ENCODE measurements around the gene AGBL3. TPM values are rescaled to one million over a fixed set of nuclear protein-coding genes. Genes with fewer than 3 reads are reported as not detected.

Gene AGBL3
- polyA plus RNA-seq, 3 donors, result 0.03 to 0.20 (median 0.12) TPM

DNA sequence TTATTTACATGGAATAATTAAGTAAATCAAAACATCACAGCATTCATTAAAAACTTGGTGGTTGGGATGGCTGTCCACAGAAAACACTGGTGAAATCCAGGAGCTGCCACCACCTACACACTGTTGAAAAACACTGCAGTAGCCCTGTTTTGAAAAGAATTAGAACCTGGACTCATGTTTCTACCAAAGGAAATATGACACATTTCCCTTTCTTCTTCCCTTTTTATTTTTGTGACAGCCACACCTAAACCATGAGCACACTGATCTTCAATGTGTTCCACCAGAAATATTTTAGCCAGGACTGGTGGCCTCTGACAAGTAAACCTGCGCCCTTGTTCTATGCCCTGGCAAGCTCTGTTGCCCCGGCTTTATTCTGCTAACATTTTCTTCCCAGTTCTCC lies 164.8 kb downstream of the AGBL3 start:
- Histone ChIP-seq H4K20me1 (ENCODE audit: insufficient read depth, low read length) (no peaks in the 10 kb centered on the region), H2AFZ (ENCODE audit: insufficient read depth, low read depth, low read length, poor library complexity, severe bottlenecking) (no peak overlapping the region), H3K27ac (ENCODE audit: low read depth in 1 of 2, low read length in 2 of 2) (peak overlapping the region; percentile 88 to 99), H3K36me3 (replicated peaks in 1 of 2; ENCODE audit: control insufficient read depth in 1 of 2, insufficient read depth in 2 of 2, low read length in 2 of 2) (peaks cover 0 to 8% of the 10 kb centered on the region in 2 donors), H3K9ac (ENCODE audit: insufficient read depth, low read length, poor library complexity, severe bottlenecking) (peak overlapping the region; percentile 75), H3K9me3 (replicated peaks in 1 of 2; ENCODE audit: control insufficient read depth in 1 of 2, insufficient read depth in 1 of 2, low read length in 2 of 2) (peaks cover 5 to 8% of the 10 kb centered on the region in 2 donors), H3K27me3 (ENCODE audit: control insufficient read depth in 2 of 2, insufficient read depth in 2 of 2, low read length in 2 of 2) (no peaks in the 10 kb centered on the region), H3K4me2 (replicated peaks; ENCODE audit: extremely low read depth, low read length, poor library complexity, severe bottlenecking) (peak overlapping the region; percentile 77), H3K4me1 (ENCODE audit: control insufficient read depth in 1 of 2, insufficient read depth in 2 of 2, low read length in 2 of 2) (peaks cover 52 to 60% of the 10 kb centered on the region in 2 donors), H3K79me2 (ENCODE audit: insufficient read depth, low read length) (peaks cover 67% of the 10 kb centered on the region), H3K4me3 (replicated peaks in 1 of 3; ENCODE audit: low read depth in 2 of 3, low read length in 3 of 3) (peak overlapping the region in 1 of 3 experiments; percentile 81)
- Mint-ChIP-seq H3K4me1 (peaks cover 63% of the 10 kb centered on the region), H3K36me3 (peaks cover 27 to 45% of the 10 kb centered on the region in 2 donors), H3K4me3 (peak overlapping the region; percentile 88 to 96), H3K27ac (peak overlapping the region; percentile 99 to 100 (median 99)), H3K27me3 (ENCODE audit: low read depth in 3 of 3) (no peaks in the 10 kb centered on the region), H3K9me3 (peaks cover 9 to 33% (median 16%) of the 10 kb centered on the region in 7 donors)
- TF ChIP-seq, protein P1, sequence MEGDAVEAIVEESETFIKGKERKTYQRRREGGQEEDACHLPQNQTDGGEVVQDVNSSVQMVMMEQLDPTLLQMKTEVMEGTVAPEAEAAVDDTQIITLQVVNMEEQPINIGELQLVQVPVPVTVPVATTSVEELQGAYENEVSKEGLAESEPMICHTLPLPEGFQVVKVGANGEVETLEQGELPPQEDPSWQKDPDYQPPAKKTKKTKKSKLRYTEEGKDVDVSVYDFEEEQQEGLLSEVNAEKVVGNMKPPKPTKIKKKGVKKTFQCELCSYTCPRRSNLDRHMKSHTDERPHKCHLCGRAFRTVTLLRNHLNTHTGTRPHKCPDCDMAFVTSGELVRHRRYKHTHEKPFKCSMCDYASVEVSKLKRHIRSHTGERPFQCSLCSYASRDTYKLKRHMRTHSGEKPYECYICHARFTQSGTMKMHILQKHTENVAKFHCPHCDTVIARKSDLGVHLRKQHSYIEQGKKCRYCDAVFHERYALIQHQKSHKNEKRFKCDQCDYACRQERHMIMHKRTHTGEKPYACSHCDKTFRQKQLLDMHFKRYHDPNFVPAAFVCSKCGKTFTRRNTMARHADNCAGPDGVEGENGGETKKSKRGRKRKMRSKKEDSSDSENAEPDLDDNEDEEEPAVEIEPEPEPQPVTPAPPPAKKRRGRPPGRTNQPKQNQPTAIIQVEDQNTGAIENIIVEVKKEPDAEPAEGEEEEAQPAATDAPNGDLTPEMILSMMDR (IDR thresholded peaks at IDR 0.05), result no peak
- 43% methylated on average over 2 of the region's 2 CpGs for WGBS (ENCODE audit: insufficient coverage)
- peak; percentile 67 to 75 (median 68) for DNase-seq
- intact Hi-C loops (cut with micrococcal nuclease), result loop anchor here in 1 of 2 donors (2.0 to 5.0 kb wide), 2 partner anchors 18 to 56 kb away; no protein-coding TSS in a partner anchor

DNA sequence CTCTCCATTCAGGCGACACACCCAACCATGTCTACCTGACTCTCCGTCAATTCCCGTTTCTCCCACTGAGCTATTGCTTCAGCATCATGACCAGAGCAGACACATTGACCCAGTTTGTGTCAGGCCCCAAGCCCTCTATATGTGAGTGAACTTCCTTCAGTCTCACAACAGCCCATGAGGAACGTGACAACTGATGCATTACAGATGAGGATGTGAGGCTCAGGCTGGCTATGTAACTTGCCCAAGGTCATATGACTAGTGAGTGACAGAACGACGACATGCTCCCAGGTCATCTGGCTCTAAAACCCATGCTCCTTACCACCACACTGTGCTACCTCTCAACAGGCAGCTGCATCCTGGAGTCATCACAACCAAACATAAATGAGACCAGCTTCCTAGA lies 165.2 kb downstream of the AGBL3 start:
- H3K27ac ChIP-seq (ENCODE audit: low read depth in 1 of 2, low read length in 2 of 2), result peak overlapping the region; percentile 88 to 99

More for the DNA sequence above, 165.2 kb downstream of the AGBL3 start:
- WGBS (ENCODE audit: insufficient coverage), result 19% methylated on average over 5 of the region's 6 CpGs
- peaks cover 5 to 12% of the 10 kb centered on the region in 2 donors for H3K9me3 ChIP-seq (replicated peaks in 1 of 2; ENCODE audit: control insufficient read depth in 1 of 2, insufficient read depth in 1 of 2, low read length in 2 of 2)
- no peaks in the 10 kb centered on the region for H3K27me3 ChIP-seq (ENCODE audit: control insufficient read depth in 2 of 2, insufficient read depth in 2 of 2, low read length in 2 of 2)
- peak overlapping the region in 1 of 2 donors; percentile 88 for H3K4me3 Mint-ChIP-seq
- TF ChIP-seq, protein P1 (IDR thresholded peaks at IDR 0.05), result no peak
- H3K4me3 ChIP-seq (replicated peaks in 1 of 3; ENCODE audit: low read depth in 2 of 3, low read length in 3 of 3), result peak overlapping the region in 1 of 3 experiments; percentile 81
- peak overlapping the region; percentile 75 for H3K9ac ChIP-seq (ENCODE audit: insufficient read depth, low read length, poor library complexity, severe bottlenecking)
- peaks cover 71% of the 10 kb centered on the region for H3K79me2 ChIP-seq (ENCODE audit: insufficient read depth, low read length)
- H2AFZ ChIP-seq (ENCODE audit: insufficient read depth, low read depth, low read length, poor library complexity, severe bottlenecking), result no peak overlapping the region
- peaks cover 31 to 49% of the 10 kb centered on the region in 2 donors for H3K36me3 Mint-ChIP-seq
- peak; percentile 94 to 96 (median 95) for DNase-seq
- peaks cover 0 to 12% of the 10 kb centered on the region in 2 donors for H3K36me3 ChIP-seq (replicated peaks in 1 of 2; ENCODE audit: control insufficient read depth in 1 of 2, insufficient read depth in 2 of 2, low read length in 2 of 2)
- H3K27me3 Mint-ChIP-seq (ENCODE audit: low read depth in 3 of 3), result no peaks in the 10 kb centered on the region
- H3K4me1 ChIP-seq (ENCODE audit: control insufficient read depth in 1 of 2, insufficient read depth in 2 of 2, low read length in 2 of 2), result peaks cover 52 to 60% of the 10 kb centered on the region in 2 donors
- intact Hi-C loops (cut with micrococcal nuclease), result loop anchor here in 1 of 2 donors (2.0 to 5.0 kb wide), 2 partner anchors 17 to 56 kb away; no protein-coding TSS in a partner anchor
- peak overlapping the region; percentile 77 for H3K4me2 ChIP-seq (replicated peaks; ENCODE audit: extremely low read depth, low read length, poor library complexity, severe bottlenecking)
- peaks cover 61% of the 10 kb centered on the region for H3K4me1 Mint-ChIP-seq
- H3K9me3 Mint-ChIP-seq, result peaks cover 12 to 37% (median 20%) of the 10 kb centered on the region in 7 donors
- no peaks in the 10 kb centered on the region for H4K20me1 ChIP-seq (ENCODE audit: insufficient read depth, low read length)
- peak overlapping the region; percentile 99 to 100 (median 99) for H3K27ac Mint-ChIP-seq
